GM19043 (cell line): ENCODE data around the gene GLIS2.

Source experiments
- ATAC-seq: cut with Tn5 transposase; IDR thresholded peaks from one replicate; pipeline ENCODE4 v1.9.1; 2021; ENCODE audit warnings: low read depth; ENCODE audit not compliant: unreplicated experiment

GLIS2 gene

DNA sequence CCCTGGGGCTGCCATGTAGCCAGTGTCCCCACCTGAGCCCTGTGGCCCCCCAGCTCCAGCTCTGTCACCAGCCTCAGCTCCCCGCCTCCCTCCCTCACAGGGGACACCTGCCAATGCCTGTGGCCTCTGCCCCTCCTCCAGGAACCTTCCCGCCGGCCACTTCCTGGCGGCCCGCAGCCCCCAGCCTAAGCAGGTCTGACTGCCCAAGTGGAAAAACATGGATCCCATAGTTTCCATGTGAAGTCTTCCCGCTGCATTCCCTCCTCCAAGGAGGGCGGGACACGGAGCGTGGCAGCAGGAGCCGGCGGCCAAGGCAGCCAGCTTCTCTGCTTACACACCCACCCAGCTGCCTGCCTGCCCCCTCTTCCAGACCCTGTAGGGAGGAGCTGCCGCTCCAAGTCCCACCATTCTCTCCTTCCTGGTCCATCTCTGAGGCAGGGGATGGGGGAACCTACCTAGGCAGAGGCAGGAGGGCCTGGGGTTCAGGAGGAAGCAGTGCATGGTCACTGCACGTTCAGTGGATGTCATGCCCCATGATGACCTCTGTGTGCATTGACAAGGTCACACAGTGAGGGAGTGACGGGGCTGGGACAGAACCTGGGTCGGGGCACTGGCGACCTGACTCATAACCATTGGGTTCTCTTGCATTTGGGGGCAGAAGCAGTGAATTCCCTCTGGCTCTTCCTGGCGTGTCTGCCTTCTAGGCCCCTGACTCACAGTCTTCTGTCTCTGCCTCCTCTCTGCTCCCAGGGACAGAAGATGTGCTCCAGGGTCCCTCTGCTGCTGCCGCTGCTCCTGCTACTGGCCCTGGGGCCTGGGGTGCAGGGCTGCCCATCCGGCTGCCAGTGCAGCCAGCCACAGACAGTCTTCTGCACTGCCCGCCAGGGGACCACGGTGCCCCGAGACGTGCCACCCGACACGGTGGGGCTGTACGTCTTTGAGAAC lies 64.5 kb downstream of the GLIS2 start:
- no peak for ATAC-seq

GRCh38 chr16:4381072-4381934 lies 65.4 kb downstream of the GLIS2 start:
- no peak for ATAC-seq

DNA sequence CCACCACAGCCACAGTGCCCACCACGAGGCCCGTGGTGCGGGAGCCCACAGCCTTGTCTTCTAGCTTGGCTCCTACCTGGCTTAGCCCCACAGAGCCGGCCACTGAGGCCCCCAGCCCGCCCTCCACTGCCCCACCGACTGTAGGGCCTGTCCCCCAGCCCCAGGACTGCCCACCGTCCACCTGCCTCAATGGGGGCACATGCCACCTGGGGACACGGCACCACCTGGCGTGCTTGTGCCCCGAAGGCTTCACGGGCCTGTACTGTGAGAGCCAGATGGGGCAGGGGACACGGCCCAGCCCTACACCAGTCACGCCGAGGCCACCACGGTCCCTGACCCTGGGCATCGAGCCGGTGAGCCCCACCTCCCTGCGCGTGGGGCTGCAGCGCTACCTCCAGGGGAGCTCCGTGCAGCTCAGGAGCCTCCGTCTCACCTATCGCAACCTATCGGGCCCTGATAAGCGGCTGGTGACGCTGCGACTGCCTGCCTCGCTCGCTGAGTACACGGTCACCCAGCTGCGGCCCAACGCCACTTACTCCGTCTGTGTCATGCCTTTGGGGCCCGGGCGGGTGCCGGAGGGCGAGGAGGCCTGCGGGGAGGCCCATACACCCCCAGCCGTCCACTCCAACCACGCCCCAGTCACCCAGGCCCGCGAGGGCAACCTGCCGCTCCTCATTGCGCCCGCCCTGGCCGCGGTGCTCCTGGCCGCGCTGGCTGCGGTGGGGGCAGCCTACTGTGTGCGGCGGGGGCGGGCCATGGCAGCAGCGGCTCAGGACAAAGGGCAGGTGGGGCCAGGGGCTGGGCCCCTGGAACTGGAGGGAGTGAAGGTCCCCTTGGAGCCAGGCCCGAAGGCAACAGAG lies 66.3 kb downstream of the GLIS2 start:
- ATAC-seq = no peak

DNA sequence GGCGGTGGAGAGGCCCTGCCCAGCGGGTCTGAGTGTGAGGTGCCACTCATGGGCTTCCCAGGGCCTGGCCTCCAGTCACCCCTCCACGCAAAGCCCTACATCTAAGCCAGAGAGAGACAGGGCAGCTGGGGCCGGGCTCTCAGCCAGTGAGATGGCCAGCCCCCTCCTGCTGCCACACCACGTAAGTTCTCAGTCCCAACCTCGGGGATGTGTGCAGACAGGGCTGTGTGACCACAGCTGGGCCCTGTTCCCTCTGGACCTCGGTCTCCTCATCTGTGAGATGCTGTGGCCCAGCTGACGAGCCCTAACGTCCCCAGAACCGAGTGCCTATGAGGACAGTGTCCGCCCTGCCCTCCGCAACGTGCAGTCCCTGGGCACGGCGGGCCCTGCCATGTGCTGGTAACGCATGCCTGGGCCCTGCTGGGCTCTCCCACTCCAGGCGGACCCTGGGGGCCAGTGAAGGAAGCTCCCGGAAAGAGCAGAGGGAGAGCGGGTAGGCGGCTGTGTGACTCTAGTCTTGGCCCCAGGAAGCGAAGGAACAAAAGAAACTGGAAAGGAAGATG lies 67.0 kb downstream of the GLIS2 start:
- ATAC-seq = no peak

GRCh38 chr16:4383591-4384444 lies 68.0 kb downstream of the GLIS2 start:
- no peak for ATAC-seq

DNA sequence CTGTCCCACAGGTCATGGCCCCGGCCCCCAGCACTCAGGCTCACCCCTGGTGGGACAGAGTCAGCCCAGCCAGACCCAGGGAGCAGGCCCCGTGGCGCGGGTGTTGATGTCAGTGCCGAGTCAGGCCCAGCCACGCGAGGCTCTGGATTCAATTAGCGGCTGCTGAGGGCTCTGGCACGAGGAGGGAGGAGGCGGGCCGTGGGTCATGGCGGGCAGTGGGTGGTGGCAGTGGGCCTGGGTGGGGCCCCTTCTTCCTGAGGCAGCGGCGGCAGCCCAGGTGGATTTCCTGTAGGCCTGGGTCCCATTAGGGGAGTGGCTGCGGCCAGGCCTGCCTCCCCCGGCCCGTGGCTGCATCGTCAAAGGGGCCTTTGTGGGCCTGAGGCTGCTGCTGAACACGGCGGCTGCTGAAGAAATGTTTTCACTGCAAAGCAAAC lies 68.7 kb downstream of the GLIS2 start:
- no peak for ATAC-seq

GRCh38 chr16:4385066-4385788 lies 69.4 kb downstream of the GLIS2 start:
- ATAC-seq = no peak

DNA sequence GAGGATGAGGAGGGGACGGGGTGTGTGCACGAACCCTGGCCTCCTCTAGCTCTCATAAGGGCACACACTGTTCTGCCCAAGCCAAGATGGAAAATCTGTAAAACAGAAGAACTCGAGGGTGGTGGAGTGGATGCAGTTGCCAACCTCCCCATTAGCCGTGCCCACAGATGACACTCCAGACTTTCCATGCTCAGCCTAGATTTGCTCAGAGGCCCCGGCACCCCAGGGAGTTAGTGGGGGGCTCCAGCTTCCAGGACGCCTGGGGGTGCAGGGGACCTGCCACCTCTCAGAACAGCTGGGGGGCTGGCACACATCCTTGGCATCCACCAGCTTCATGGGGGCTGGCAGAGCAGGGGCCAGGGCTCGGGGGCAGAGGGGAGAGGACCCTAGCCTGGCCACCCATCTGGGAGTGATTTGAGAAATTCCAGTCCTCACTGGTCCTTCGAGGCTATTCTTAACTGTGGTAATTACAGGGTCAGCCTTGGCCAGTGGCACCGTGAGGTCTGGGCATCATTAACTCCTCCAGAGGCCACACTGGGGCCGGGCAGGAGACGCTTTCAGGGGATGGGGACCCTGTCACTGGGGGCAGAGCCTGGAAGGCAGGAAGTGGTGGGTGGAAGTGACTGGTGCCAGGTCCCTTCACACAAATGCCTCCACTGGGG lies 70.1 kb downstream of the GLIS2 start:
- ATAC-seq = no peak

DNA sequence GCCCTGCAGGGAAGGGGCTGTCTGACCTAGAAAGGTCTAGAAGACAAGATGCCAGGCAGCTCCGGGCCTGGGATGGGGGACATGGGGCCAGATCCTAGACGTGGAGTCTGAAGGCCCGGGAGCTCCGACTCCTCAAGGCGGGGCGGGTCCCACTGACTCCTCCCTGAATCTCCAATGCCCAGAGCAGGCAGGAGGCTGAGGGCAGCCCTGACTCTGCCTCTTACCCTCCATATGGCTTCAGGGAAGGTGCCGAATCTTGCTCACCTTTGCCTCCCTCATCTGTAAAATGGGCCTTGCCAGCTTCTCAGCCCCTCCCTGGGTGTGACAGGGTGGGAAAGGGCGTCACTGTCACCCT lies 70.6 kb downstream of the GLIS2 start:
- no peak for ATAC-seq

DNA sequence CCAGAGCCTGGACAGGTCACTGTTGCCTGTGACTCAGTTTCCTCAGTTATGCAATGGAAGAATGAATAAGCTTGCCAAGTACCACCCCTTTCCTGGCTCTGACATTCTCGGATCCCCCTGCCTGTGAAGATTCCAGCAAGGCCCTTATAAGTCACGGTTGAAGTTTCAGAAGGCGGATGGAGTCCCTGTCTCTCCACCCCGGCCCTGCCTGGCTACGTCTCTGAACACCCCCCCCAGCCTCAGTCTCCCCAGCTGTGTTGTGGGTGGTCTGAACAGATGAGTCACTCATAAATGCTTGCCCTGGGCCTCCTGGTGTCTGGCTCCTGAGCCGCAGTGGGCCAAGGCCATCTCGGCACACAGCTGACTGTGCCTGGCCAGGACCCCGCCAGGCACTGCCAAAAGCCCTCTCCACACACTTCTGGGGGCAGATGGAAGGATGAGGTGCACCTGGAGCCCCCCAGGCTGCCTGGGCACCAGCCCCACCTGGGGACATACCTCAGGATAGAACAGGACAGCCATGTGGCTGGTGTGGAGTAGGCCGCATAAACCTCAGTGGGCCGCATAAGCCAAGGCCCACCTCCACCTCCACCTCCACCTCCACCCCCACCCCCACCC lies 71.2 kb downstream of the GLIS2 start:
- no peak for ATAC-seq

- ATAC-seq = no peak
These were observed 71.9 kb downstream of the GLIS2 start for GRCh38 chr16:4387781-4388180.

GRCh38 chr16:4388271-4389021 lies 72.6 kb downstream of the GLIS2 start:
- ATAC-seq = no peak
